Neural cell (in vitro differentiated cells): ENCODE results near the gene MEGF11. TPM values are rescaled to one million over a fixed set of nuclear protein-coding genes. Genes with fewer than 3 reads are reported as not detected.

Experiments used
- H2AFZ ChIP-seq: fragments of 200-600, 300-800 bp; sonication (generic), shearing (Covaris generic); 2 replicates; pipeline ENCODE4 v1.6.0; 2014; ENCODE audit warnings: low read depth, mild to moderate bottlenecking, antibody characterized with exemption, low read length, moderate library complexity
- H3F3A ChIP-seq: fragments of 200-600 bp; shearing (Covaris generic); 2 replicates; pipeline ENCODE4 v1.6.1; 2016; ENCODE audit warnings: mild to moderate bottlenecking, moderate library complexity, mixed read lengths, antibody characterized with exemption, low read length; ENCODE audit not compliant: insufficient read depth, poor library complexity, severe bottlenecking
- H3K27ac ChIP-seq: fragments of 200-600, 300-800 bp; sonication (generic), shearing (Covaris generic); 2 replicates; pipeline ENCODE4 v1.5.1; 2014; ENCODE audit warnings: mild to moderate bottlenecking, low read length, moderate library complexity
- H3K27me3 ChIP-seq: fragments of 300-800, 200-600 bp; sonication (generic), shearing (Covaris generic); 2 replicates; pipeline ENCODE4 v1.6.0; 2014; ENCODE audit warnings: mild to moderate bottlenecking, low read depth, low read length, moderate library complexity; ENCODE audit not compliant: insufficient read depth
- H3K36me3 ChIP-seq: fragments of 300-800, 200-600 bp; sonication (generic), shearing (Covaris generic); 2 replicates; pipeline ENCODE4 v1.5.1; 2014; ENCODE audit warnings: mild to moderate bottlenecking, antibody characterized with exemption, low read length, moderate library complexity; ENCODE audit not compliant: insufficient read depth
- H3K4me2 ChIP-seq: fragments of 300-800, 200-600 bp; sonication (generic), shearing (Covaris generic); 2 replicates; pipeline ENCODE4 v1.6.0; 2014; ENCODE audit warnings: mild to moderate bottlenecking, low read length
- H3K4me3 ChIP-seq: fragments of 300-800, 200-600 bp; sonication (generic), shearing (Covaris generic); 2 replicates; pipeline ENCODE4 v1.5.1; 2014; ENCODE audit warnings: mild to moderate bottlenecking, low read length, moderate library complexity
- H3K79me2 ChIP-seq: fragments of 200-600 bp; shearing (Covaris generic); replicated peaks from 2 replicates; pipeline ENCODE4 v1.6.0; 2014; ENCODE audit warnings: mild to moderate bottlenecking, low read length, moderate library complexity; ENCODE audit not compliant: insufficient read depth
- H3K9ac ChIP-seq: fragments of 300-800, 200-600 bp; sonication (generic), shearing (Covaris generic); 2 replicates; pipeline ENCODE4 v1.6.1; 2016; ENCODE audit warnings: mild to moderate bottlenecking, low read length, mixed read lengths
- H3K9me2 ChIP-seq: fragments of 200-600 bp; shearing (Covaris generic); 2 replicates; pipeline ENCODE4 v1.6.1; 2016; ENCODE audit warnings: mild to moderate bottlenecking, low read length, mixed read lengths; ENCODE audit not compliant: insufficient read depth
- H3K9me3 ChIP-seq: fragments of 200-600, 300-800 bp; sonication (generic), shearing (Covaris generic); 2 replicates; pipeline ENCODE4 v1.6.1; 2016; ENCODE audit warnings: mild to moderate bottlenecking, mixed run types, low read length, moderate library complexity, mixed read lengths
- H4K20me1 ChIP-seq: fragments of 200-600 bp; shearing (Covaris generic); 2 replicates; pipeline ENCODE4 v1.6.1; 2016; ENCODE audit warnings: mild to moderate bottlenecking, mixed run types; ENCODE audit not compliant: insufficient read depth
- EP300 ChIP-seq: fragments of 450-650 bp; conservative IDR thresholded peaks from 2 replicates; pipeline ENCODE4 v1.6.1; 2014; ENCODE audit warnings: antibody characterized with exemption, mild to moderate bottlenecking, moderate library complexity; ENCODE audit not compliant: poor library complexity, severe bottlenecking
- EZH2 ChIP-seq: fragments of 200-600, 300-800 bp; shearing (Covaris generic), sonication (generic); IDR thresholded peaks from 2 replicates; pipeline ENCODE4 v1.6.1; 2014; ENCODE audit warnings: antibody characterized with exemption, low read length, borderline replicate concordance, mild to moderate bottlenecking; ENCODE audit not compliant: insufficient read depth, poor library complexity, severe bottlenecking
- MXI1 ChIP-seq: fragments of 450-650 bp; conservative IDR thresholded peaks from 2 replicates; pipeline ENCODE4 v1.6.1; 2014; ENCODE audit warnings: antibody characterized with exemption, mild to moderate bottlenecking; ENCODE audit not compliant: poor library complexity, severe bottlenecking
- POLR2AphosphoS5 ChIP-seq: IDR thresholded peaks from 2 replicates; pipeline ENCODE4 v1.6.1; 2012
- RAD21 ChIP-seq: fragments of 450-650 bp; conservative IDR thresholded peaks from 2 replicates; pipeline ENCODE4 v1.6.1; 2014; ENCODE audit warnings: antibody characterized with exemption, mild to moderate bottlenecking, moderate library complexity
- REST ChIP-seq: IDR thresholded peaks from 2 replicates; pipeline ENCODE4 v1.6.1; 2012; ENCODE audit warnings: borderline replicate concordance
- SMC3 ChIP-seq: fragments of 450-650 bp; conservative IDR thresholded peaks from 2 replicates; pipeline ENCODE4 v1.6.1; 2014; ENCODE audit warnings: antibody characterized with exemption, mild to moderate bottlenecking, moderate library complexity; ENCODE audit not compliant: poor library complexity
- TAF1 ChIP-seq: IDR thresholded peaks from 2 replicates; pipeline ENCODE4 v1.6.1; 2012; ENCODE audit warnings: low read depth
- polyA plus RNA-seq: library from polyadenylated mRNA; depleted of rRNA; stranded (reverse); fragments of >200 nt; gene quantifications from 2 replicates; pipeline ENCODE4 v1.2.3, GENCODE V29; 2014
- TF ChIP-seq, protein P1 (sequence below): fragments of 450-650 bp; IDR thresholded peaks from 2 replicates; pipeline ENCODE4 v1.5.1; 2014; ENCODE audit warnings: antibody characterized with exemption, mild to moderate bottlenecking, moderate library complexity; ENCODE audit not compliant: poor library complexity, severe bottlenecking

The MEGF11 gene
- polyA plus RNA-seq, 1 donor from 2014 or later, result 0.64 TPM

DNA sequence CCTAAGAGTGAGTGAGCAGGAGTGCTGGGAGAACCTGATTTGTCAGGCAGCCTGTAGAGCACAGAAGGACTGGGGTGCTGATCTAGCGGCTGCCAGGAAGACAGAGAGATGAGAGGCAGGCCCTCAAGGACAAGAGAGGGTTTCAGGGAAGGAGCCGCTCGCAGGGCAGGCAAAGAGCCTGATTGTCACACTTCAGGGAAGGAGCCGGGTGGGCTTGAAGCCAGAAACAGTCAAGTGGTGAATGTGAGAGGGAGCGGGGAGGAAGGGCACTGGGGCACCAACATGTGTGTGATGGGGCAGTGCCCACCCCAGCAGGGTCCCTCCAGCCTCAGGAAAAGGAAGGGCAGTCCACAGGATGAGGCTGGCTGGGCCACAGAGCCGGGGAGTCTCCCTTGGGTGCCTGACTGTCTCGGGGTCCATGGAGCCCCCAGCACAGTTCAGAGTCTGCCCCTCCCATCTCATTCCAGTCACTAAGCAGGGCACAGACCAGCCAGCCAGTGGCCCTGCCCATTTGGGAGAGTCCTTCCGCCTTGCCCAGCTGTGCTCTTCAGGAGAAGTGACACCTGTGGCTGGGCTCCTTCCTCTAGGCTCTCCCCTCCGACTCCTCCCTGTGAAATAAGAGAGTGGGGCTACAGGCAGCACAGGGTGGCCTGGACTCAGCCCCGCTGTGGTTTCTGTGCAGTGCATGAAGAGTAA, 235.6 kb downstream of the MEGF11 start:
- H3K4me3 ChIP-seq, result no peak overlapping the region
- no peaks in the 10 kb centered on the region for H3K36me3 ChIP-seq
- H3K9me2 ChIP-seq, result no peaks in the 10 kb centered on the region
- no peaks in the 10 kb centered on the region for H3K9me3 ChIP-seq
- no peaks in the 10 kb centered on the region for H4K20me1 ChIP-seq
- TF ChIP-seq POLR2AphosphoS5 (no peak), EZH2 (no peak), SMC3 (no peak), MXI1 (no peak), REST (no peak), EP300 (no peak), TAF1 (no peak), RAD21 (no peak)
- TF ChIP-seq, protein P1, sequence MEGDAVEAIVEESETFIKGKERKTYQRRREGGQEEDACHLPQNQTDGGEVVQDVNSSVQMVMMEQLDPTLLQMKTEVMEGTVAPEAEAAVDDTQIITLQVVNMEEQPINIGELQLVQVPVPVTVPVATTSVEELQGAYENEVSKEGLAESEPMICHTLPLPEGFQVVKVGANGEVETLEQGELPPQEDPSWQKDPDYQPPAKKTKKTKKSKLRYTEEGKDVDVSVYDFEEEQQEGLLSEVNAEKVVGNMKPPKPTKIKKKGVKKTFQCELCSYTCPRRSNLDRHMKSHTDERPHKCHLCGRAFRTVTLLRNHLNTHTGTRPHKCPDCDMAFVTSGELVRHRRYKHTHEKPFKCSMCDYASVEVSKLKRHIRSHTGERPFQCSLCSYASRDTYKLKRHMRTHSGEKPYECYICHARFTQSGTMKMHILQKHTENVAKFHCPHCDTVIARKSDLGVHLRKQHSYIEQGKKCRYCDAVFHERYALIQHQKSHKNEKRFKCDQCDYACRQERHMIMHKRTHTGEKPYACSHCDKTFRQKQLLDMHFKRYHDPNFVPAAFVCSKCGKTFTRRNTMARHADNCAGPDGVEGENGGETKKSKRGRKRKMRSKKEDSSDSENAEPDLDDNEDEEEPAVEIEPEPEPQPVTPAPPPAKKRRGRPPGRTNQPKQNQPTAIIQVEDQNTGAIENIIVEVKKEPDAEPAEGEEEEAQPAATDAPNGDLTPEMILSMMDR, result no peak
- H3K4me2 ChIP-seq, result no peak overlapping the region
- no peak overlapping the region for H3K9ac ChIP-seq
- H3K27me3 ChIP-seq, result no peaks in the 10 kb centered on the region
- H3K79me2 ChIP-seq, result no peaks in the 10 kb centered on the region
- no peak overlapping the region for H2AFZ ChIP-seq
- H3K27ac ChIP-seq, result no peak overlapping the region
- no peaks in the 10 kb centered on the region for H3F3A ChIP-seq

DNA sequence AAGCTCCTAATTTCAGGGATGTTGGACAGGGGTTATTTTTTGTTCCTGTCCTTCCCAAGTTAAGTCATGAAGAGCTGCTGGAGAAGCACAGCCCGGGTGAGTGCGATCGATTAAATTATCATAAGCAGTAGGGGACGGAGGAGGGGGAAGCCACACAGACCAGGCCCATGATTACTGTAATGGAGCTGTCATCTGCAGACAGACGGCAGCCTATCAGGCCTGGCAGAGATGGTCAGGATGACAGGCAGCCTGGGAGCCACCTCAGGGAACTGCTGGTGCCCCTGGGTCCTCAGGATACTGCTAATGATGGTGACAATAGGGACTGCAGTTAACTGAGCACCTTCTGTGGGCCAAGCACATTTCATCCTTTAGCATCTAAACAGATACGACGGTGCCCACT, 236.6 kb downstream of the MEGF11 start:
- no peak overlapping the region for H3K9ac ChIP-seq
- no peaks in the 10 kb centered on the region for H3K9me3 ChIP-seq
- no peaks in the 10 kb centered on the region for H3K27me3 ChIP-seq
- no peaks in the 10 kb centered on the region for H3F3A ChIP-seq
- H4K20me1 ChIP-seq, result no peaks in the 10 kb centered on the region
- H2AFZ ChIP-seq, result no peak overlapping the region
- H3K4me2 ChIP-seq, result no peak overlapping the region
- TF ChIP-seq MXI1, result no peak
- no peak for TF ChIP-seq EZH2
- TF ChIP-seq RAD21, result no peak
- TF ChIP-seq, protein P1, result no peak
- no peak for TF ChIP-seq REST
- TF ChIP-seq POLR2AphosphoS5, result no peak
- no peak for TF ChIP-seq EP300
- TF ChIP-seq TAF1, result no peak
- TF ChIP-seq SMC3, result no peak
- H3K36me3 ChIP-seq, result no peaks in the 10 kb centered on the region
- H3K4me3 ChIP-seq, result no peak overlapping the region
- no peaks in the 10 kb centered on the region for H3K79me2 ChIP-seq
- no peak overlapping the region for H3K27ac ChIP-seq
- no peaks in the 10 kb centered on the region for H3K9me2 ChIP-seq
